HepG2 (cell line): ENCODE measurements around the gene GON7. TPM values are rescaled to one million over a fixed set of nuclear protein-coding genes. Genes with fewer than 3 reads are reported as not detected.
"Not testable (repeated sequence)": the region's sequence is repeated elsewhere in the genome, so short reads cannot be mapped to it uniquely, and the experiment has no call there.

Source experiments
- ATAC-seq: fragments of 200-7000 bp; cut with Tn5 transposase; 3 replicates; pipeline ENCODE4 v1.9.1; 2020; ENCODE audit warnings: mild to moderate bottlenecking, moderate library complexity
- BruUV-seq: library from RNA; stranded (reverse); fragments of 400-500 nt; replicated peaks from 2 replicates; lab custom pipeline; 2021; lab: Mats Ljungman, UMichigan
- CTCF ChIA-PET: fragments of 300-600 bp; formaldehyde crosslinking; extraction: SDS; loops from one replicate; lab custom pipeline; 2021; ENCODE audit warnings: low total read pairs, inconsistent platforms, low intra/inter-chr PET ratio; lab: Yijun Ruan, JAX
- POLR2A ChIA-PET: fragments of 350-600 bp; sonication (Branson Sonifier 250); formaldehyde crosslinking; loops from one replicate; lab custom pipeline; 2020; ENCODE audit warnings: antibody characterized with exemption, inconsistent platforms; lab: Yijun Ruan, JAX
- DNase-seq: peaks from one replicate; pipeline ENCODE4 v3.0.0-alpha.2; 2015; ENCODE audit warnings: low spot score
- FAIRE-seq: peaks from 3 replicates; lab custom pipeline; 2011; peaks lifted over from hg19 to GRCh38; lab: Jason Lieb, UNC
- H2AFZ ChIP-seq: one replicate; pipeline ENCODE4 v1.6.1; 2011; ENCODE audit warnings: low read length, inconsistent platforms
- H3K27ac ChIP-seq: fragments of 300-600 bp; 3 replicates; pipeline ENCODE4 v1.8.0; 2011; ENCODE audit warnings: mixed run types, mild to moderate bottlenecking, mixed read lengths, low read length, inconsistent platforms; ENCODE audit not compliant: insufficient read depth; ENCODE audit errors: extremely low read length
- H3K27me3 ChIP-seq, 2 experiments: fragments of 200-600 bp in 1 of 2; 2 replicates in 1 of 2; 3 replicates in 1 of 2; pipeline versions ENCODE4 v1.6.0 to v1.8.0; 2011; ENCODE audit warnings: low read length in 2 of 2, mild to moderate bottlenecking in 2 of 2, moderate library complexity in 2 of 2, inconsistent platforms in 1 of 2; ENCODE audit not compliant: insufficient read depth in 2 of 2, control insufficient read depth in 1 of 2
- H3K36me3 ChIP-seq, 2 experiments: fragments of 200-600 bp in 1 of 2; replicated peaks in 1 of 2; 2 replicates in 1 of 2; 3 replicates in 1 of 2; pipeline versions ENCODE4 v1.5.1 to v1.8.0; 2011; ENCODE audit warnings: low read length in 2 of 2, inconsistent platforms in 1 of 2; ENCODE audit not compliant: insufficient read depth in 2 of 2, control insufficient read depth in 1 of 2
- H3K4me1 ChIP-seq: 2 replicates; pipeline ENCODE4 v1.5.1; 2012; ENCODE audit warnings: low read length, inconsistent platforms; ENCODE audit not compliant: insufficient read depth
- H3K4me2 ChIP-seq: 2 replicates; pipeline ENCODE4 v1.6.0; 2011; ENCODE audit warnings: low read depth, low read length, inconsistent platforms
- H3K4me3 ChIP-seq, 3 experiments: fragments of 200-600 bp in 1 of 3; sonication (generic), shearing (Covaris generic) in 1 of 3; replicated peaks in 1 of 3; 2 replicates each; pipeline ENCODE4 v1.5.1; 2011 to 2016; ENCODE audit warnings: low read length in 3 of 3, inconsistent platforms in 2 of 3, low read depth in 2 of 3, mild to moderate bottlenecking in 2 of 3, control low read depth in 1 of 3, mixed read lengths in 1 of 3; ENCODE audit not compliant: insufficient read depth in 1 of 3
- H3K79me2 ChIP-seq: one replicate; pipeline ENCODE4 v1.6.1; 2011; ENCODE audit warnings: low read length, inconsistent platforms; ENCODE audit not compliant: insufficient read depth
- H3K9ac ChIP-seq: 2 replicates; pipeline ENCODE4 v1.6.0; 2011; ENCODE audit warnings: mild to moderate bottlenecking, low read depth, low read length, inconsistent platforms; ENCODE audit not compliant: insufficient read depth
- H3K9me3 ChIP-seq: 2 replicates; pipeline ENCODE4 v1.5.1; 2012; ENCODE audit warnings: mild to moderate bottlenecking, low read length
- H4K20me1 ChIP-seq: 2 replicates; pipeline ENCODE4 v1.6.0; 2011; ENCODE audit warnings: inconsistent platforms, mild to moderate bottlenecking, low read length, moderate library complexity; ENCODE audit not compliant: insufficient read depth
- CEBPG ChIP-seq: IDR thresholded peaks from 2 replicates; pipeline ENCODE4 v1.6.1; 2016
- KMT2B ChIP-seq: IDR thresholded peaks from 2 replicates; pipeline ENCODE4 v1.6.1; 2016; ENCODE audit warnings: missing genetic modification reagents, missing compliant biosample characterization
- RCOR2 ChIP-seq: IDR thresholded peaks from 2 replicates; pipeline ENCODE4 v1.6.1; 2016; ENCODE audit warnings: missing biosample characterization, missing genetic modification reagents
- SIX1 ChIP-seq: sonication (generic); formaldehyde crosslinking; IDR thresholded peaks from 2 replicates; pipeline ENCODE4 v1.4.0; 2020; ENCODE audit warnings: missing genetic modification reagents, borderline replicate concordance
- ZNF441 ChIP-seq: sonication (generic); formaldehyde crosslinking; IDR thresholded peaks from 2 replicates; pipeline ENCODE4 v1.7.0; 2021; ENCODE audit warnings: missing genetic modification reagents, borderline replicate concordance
- WGBS: methylation state at CpG from one replicate; pipeline ENCODE4 v1.1.6; 2017; ENCODE audit warnings: low lambda C conversion rate; 5-methylcytosine and 5-hydroxymethylcytosine counted together
- in situ Hi-C: cut with HindIII; loops from 2 replicates; pipeline ENCODE4 v1.10.0; 2017; ENCODE audit warnings: low pct_unique_long_range_greater_than_20kb; ENCODE audit not compliant: extremely low pct_ligation_motif_present
- intact Hi-C: fragments of 100-400 bp; cut with micrococcal nuclease; formaldehyde crosslinking; loops from one replicate; pipeline ENCODE4 v1.10.0; 2022; ENCODE audit not compliant: unreplicated experiment
- polyA plus RNA-seq, 8 experiments: library from polyadenylated mRNA; depleted of rRNA in 3 of 8; stranded (reverse) in 7 of 8; unstranded in 1 of 8; fragments of >200 nt; fragmentation: Illumina TruSeq in 4 of 8; extraction: Trizol in 4 of 8; gene quantifications; 2 replicates each; pipeline versions ENCODE4 v1.2.1 to v1.2.3, GENCODE V29; 2011 to 2016; ENCODE audit warnings: low read depth in 4 of 8, missing spikeins in 1 of 8, mixed read lengths in 1 of 8; ENCODE audit not compliant: insufficient read depth in 1 of 8
- total RNA-seq, 5 experiments: library from RNA; depleted of rRNA; stranded (reverse); fragments of >200 nt; fragmentation: Illumina TruSeq; extraction: Trizol; gene quantifications; 2 replicates each; pipeline ENCODE4 v1.2.3, GENCODE V29; 2016; ENCODE audit warnings: low read depth in 1 of 5
- TF ChIP-seq, protein P1 (sequence below): sonication (generic); formaldehyde crosslinking; IDR thresholded peaks from one replicate; pipeline ENCODE4 v1.5.1; 2020; ENCODE audit warnings: mild to moderate bottlenecking, missing genetic modification reagents; ENCODE audit errors: not compliant biosample characterization
- TF ChIP-seq, protein P2 (sequence below): sonication (generic); formaldehyde crosslinking; IDR thresholded peaks from 2 replicates; pipeline ENCODE4 v1.4.0; 2020; ENCODE audit warnings: missing genetic modification reagents, borderline replicate concordance
- TF ChIP-seq, protein P3 (sequence below): sonication (generic); formaldehyde crosslinking; conservative IDR thresholded peaks from 2 replicates; pipeline ENCODE4 v1.8.1; 2023; ENCODE audit warnings: missing genetic modification reagents

GON7 gene
- total and polyA plus RNA-seq, 2 of the 13 experiments (the other 11 are each of a cell fraction or from before 2014, with no cell fraction given): 11.9 to 28.0 TPM

DNA sequence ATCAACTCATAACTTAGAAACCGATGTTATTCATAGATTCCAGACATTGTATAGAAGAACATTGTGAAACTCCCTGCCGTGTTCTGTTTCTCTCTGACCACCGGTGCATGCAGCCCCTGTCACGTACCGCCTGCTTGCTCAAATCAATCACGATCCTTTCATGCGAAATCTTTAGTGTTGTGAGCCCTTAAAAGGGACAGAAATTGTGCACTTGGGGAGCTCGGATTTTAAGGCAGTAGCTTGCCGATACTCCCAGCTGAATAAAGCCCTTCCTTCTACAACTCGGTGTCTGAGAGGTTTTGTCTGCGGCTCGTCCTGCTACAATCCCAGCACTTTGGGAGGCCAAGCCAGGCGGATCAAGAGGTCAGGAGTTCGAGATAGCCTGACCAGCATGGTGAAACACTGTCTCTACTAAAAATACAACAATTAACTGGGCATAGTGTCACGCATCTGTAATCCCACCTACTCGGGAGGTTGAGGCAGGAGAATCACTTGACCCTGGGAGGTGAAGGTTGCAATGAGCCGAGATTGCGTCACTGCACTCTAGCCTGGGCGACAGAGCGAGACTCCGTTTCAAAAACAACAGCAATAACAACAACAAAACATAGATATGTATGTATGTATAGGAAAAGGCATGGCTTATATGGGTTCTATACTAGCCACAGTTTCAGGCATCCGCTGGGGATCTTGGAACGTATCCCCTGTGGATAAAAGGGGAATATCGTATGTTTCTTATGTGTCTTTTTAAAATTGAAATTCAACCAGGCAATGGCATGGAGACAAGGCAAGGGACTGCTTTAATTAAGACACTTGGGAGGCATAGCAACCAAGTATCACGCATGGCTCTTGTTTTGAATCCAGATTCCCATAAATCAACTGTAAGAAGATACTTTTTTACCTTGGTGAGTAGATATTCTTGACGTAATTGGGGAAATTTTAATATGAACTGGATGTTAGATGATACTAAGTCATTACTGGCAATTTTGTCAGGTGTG lies 41.3 kb downstream of the GON7 start:
- H3K9me3 ChIP-seq, H3K27me3 ChIP-seq, BruUV-seq, H2AFZ ChIP-seq, CTCF ChIA-PET, intact Hi-C loops, FAIRE-seq, in situ Hi-C loops, DNase-seq, H3K36me3 ChIP-seq, POLR2A ChIA-PET, H4K20me1 ChIP-seq, H3K79me2 ChIP-seq: not testable (repeated sequence)
- Histone ChIP-seq H3K9ac (peak overlapping the region; percentile 34), H3K4me1 (peaks cover 60% of the 10 kb centered on the region), H3K4me2 (peak overlapping the region; percentile 71), H3K4me3 (peak overlapping the region; percentile 9 to 47 (median 29); a peak in 5 of 6 replicates), H3K27ac (peak overlapping the region; percentile 73)
- ATAC-seq: peak; percentile 38
- WGBS: 31% methylated on average over 23 of the region's 26 CpGs
- TF ChIP-seq SIX1: peak; percentile 59; the same call in 1 of the 2 replicates
- peak; percentile 69 for TF ChIP-seq CEBPG (CRISPR knock-in tag)
- TF ChIP-seq, protein P1, sequence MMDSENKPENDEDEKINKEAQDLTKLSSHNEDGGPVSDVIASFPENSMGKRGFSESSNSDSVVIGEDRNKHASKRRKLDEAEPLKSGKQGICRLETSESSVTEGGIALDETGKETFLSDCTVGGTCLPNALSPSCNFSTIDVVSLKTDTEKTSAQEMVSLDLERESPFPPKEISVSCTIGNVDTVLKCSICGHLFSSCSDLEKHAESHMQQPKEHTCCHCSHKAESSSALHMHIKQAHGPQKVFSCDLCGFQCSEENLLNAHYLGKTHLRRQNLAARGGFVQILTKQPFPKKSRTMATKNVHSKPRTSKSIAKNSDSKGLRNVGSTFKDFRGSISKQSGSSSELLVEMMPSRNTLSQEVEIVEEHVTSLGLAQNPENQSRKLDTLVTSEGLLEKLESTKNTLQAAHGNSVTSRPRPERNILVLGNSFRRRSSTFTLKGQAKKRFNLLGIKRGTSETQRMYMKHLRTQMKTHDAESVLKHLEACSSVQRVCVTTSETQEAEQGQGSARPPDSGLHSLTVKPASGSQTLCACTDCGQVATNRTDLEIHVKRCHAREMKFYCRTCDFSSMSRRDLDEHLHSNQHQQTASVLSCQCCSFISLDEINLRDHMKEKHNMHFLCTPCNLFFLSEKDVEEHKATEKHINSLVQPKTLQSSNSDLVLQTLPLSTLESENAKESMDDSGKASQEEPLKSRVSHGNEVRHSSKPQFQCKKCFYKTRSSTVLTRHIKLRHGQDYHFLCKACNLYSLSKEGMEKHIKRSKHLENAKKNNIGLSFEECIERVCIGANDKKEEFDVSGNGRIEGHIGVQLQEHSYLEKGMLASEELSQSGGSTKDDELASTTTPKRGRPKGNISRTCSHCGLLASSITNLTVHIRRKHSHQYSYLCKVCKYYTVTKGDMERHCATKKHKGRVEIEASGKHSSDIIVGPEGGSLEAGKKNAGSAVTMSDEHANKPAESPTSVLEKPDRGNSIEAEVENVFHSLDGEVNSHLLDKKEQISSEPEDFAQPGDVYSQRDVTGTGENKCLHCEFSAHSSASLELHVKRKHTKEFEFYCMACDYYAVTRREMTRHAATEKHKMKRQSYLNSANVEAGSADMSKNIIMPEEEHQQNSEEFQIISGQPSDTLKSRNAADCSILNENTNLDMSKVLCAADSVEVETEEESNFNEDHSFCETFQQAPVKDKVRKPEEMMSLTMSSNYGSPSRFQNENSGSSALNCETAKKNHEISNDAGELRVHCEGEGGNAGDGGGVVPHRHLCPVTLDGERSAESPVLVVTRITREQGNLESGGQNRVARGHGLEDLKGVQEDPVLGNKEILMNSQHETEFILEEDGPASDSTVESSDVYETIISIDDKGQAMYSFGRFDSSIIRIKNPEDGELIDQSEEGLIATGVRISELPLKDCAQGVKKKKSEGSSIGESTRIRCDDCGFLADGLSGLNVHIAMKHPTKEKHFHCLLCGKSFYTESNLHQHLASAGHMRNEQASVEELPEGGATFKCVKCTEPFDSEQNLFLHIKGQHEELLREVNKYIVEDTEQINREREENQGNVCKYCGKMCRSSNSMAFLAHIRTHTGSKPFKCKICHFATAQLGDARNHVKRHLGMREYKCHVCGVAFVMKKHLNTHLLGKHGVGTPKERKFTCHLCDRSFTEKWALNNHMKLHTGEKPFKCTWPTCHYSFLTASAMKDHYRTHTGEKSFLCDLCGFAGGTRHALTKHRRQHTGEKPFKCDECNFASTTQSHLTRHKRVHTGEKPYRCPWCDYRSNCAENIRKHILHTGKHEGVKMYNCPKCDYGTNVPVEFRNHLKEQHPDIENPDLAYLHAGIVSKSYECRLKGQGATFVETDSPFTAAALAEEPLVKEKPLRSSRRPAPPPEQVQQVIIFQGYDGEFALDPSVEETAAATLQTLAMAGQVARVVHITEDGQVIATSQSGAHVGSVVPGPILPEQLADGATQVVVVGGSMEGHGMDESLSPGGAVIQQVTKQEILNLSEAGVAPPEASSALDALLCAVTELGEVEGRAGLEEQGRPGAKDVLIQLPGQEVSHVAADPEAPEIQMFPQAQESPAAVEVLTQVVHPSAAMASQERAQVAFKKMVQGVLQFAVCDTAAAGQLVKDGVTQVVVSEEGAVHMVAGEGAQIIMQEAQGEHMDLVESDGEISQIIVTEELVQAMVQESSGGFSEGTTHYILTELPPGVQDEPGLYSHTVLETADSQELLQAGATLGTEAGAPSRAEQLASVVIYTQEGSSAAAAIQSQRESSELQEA (CRISPR knock-in tag): peak; percentile 36
- TF ChIP-seq RCOR2 (CRISPR knock-in tag): 0 out of 2 replicates have a peak, but pooled peaks have one; percentile 7
- TF ChIP-seq, protein P2, sequence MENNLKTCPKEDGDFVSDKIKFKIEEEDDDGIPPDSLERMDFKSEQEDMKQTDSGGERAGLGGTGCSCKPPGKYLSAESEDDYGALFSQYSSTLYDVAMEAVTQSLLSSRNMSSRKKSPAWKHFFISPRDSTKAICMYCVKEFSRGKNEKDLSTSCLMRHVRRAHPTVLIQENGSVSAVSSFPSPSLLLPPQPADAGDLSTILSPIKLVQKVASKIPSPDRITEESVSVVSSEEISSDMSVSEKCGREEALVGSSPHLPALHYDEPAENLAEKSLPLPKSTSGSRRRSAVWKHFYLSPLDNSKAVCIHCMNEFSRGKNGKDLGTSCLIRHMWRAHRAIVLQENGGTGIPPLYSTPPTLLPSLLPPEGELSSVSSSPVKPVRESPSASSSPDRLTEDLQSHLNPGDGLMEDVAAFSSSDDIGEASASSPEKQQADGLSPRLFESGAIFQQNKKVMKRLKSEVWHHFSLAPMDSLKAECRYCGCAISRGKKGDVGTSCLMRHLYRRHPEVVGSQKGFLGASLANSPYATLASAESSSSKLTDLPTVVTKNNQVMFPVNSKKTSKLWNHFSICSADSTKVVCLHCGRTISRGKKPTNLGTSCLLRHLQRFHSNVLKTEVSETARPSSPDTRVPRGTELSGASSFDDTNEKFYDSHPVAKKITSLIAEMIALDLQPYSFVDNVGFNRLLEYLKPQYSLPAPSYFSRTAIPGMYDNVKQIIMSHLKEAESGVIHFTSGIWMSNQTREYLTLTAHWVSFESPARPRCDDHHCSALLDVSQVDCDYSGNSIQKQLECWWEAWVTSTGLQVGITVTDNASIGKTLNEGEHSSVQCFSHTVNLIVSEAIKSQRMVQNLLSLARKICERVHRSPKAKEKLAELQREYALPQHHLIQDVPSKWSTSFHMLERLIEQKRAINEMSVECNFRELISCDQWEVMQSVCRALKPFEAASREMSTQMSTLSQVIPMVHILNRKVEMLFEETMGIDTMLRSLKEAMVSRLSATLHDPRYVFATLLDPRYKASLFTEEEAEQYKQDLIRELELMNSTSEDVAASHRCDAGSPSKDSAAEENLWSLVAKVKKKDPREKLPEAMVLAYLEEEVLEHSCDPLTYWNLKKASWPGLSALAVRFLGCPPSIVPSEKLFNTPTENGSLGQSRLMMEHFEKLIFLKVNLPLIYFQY (CRISPR knock-in tag): 0 out of 2 replicates have a peak, but pooled peaks have one; percentile 29
- TF ChIP-seq ZNF441 (CRISPR knock-in tag): peak; percentile 82
- TF ChIP-seq, protein P3, sequence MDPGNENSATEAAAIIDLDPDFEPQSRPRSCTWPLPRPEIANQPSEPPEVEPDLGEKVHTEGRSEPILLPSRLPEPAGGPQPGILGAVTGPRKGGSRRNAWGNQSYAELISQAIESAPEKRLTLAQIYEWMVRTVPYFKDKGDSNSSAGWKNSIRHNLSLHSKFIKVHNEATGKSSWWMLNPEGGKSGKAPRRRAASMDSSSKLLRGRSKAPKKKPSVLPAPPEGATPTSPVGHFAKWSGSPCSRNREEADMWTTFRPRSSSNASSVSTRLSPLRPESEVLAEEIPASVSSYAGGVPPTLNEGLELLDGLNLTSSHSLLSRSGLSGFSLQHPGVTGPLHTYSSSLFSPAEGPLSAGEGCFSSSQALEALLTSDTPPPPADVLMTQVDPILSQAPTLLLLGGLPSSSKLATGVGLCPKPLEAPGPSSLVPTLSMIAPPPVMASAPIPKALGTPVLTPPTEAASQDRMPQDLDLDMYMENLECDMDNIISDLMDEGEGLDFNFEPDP (CRISPR knock-in tag): 0 out of 2 replicates have a peak, but pooled peaks have one; percentile 81
- 0 out of 2 replicates have a peak, but pooled peaks have one; percentile 42 for TF ChIP-seq KMT2B (CRISPR knock-in tag)
